GM23338 (cell line): ENCODE measurements around the gene EDA. TPM values are rescaled to one million over a fixed set of nuclear protein-coding genes. Genes with fewer than 3 reads are reported as not detected.

ENCODE experiments used
- microRNA-seq: library from miRNA; unstranded; fragments of <30 nt; microRNA quantifications from one replicate; pipeline ENCODE4, GENCODE V29; 2017
- polyA plus RNA-seq: library from polyadenylated mRNA; unstranded; fragments of >200 nt; fragmentation: Nextera tagmentation; extraction: Ambion mirVana; gene quantifications from 2 replicates; pipeline ENCODE4 v1.2.1, GENCODE V29; 2016
- small RNA-seq: library from RNA; depleted of rRNA; stranded (forward); fragments of <200 nt; gene quantifications from one replicate; pipeline ENCODE3, GENCODE V24; 2014; ENCODE audit warnings: low replicate concordance
- total RNA-seq: library from RNA; depleted of rRNA; stranded (reverse); fragments of >200 nt; shearing (Covaris generic); gene quantifications from 2 replicates; pipeline ENCODE4 v1.2.3, GENCODE V29; 2014; rRNA removed

EDA gene
- total and polyA plus RNA-seq, 2 experiments from 2014 or later = 6.6 to 19.6 TPM

Small RNA genes within 50 kb of the gene (microRNA-seq; reads per million reads assigned to microRNA genes)
- 4.4 reads per million, percentile 17 among the genes with 10 or more reads in this experiment for gene MIR676

Small RNA genes within 50 kb of the gene (small RNA-seq; reads per million reads assigned to genes)
- gene MIR676 (0.25 reads per million, percentile 4 among the genes with 10 or more reads in this experiment), gene RF00012 (not detected)

Other genes starting within 250 kb of the EDA start
- 8.0 and 10.5 TPM in 2 replicates for gene NALF2, start 111.8 kb upstream of the EDA start, total RNA-seq
- gene NALF2, start 111.8 kb upstream of the EDA start, polyA plus RNA-seq = 4.4 and 5.3 TPM in 2 replicates